ENCODE results near the gene GRB7.

GRB7 gene

DNA sequence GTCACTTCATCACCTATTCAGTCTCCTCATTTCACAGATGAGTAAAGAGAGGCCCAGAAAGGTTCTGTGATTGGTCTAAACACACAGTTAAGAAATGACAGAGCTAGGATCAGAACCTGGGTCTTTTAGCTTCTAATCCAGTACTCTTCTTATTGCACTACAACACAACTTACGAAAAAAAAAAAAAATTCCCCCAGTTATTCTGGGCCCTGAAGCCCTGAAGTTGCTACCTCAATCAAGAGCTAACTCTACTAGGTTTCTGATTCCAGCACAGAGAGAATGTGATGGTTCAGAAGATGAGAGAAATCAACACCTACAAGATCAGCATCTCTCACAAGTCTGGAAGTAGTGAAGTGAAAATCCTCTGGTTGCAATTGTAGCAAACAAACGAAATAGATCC is 37.3 kb downstream of the GRB7 start:
- DNase-seq, result no peak

DNA sequence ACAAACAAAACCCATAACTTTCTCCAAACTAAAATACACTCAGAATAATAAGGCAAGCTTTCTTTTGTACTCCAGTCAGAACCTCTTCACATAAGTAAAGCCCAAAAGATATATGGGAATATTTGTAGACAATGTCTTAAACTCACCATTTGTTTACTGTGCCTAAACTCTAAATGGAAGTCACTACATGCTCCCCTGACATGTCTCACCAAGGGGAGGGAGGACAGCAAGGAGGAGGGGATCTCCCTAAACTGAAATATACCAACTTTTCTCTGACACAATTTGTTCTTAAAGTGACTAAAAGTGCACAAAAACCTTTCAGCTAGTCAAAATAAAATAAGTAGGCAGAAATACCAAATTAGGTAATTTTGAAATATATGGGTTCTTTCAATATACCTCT is 38.5 kb downstream of the GRB7 start:
- no peak for DNase-seq

DNA sequence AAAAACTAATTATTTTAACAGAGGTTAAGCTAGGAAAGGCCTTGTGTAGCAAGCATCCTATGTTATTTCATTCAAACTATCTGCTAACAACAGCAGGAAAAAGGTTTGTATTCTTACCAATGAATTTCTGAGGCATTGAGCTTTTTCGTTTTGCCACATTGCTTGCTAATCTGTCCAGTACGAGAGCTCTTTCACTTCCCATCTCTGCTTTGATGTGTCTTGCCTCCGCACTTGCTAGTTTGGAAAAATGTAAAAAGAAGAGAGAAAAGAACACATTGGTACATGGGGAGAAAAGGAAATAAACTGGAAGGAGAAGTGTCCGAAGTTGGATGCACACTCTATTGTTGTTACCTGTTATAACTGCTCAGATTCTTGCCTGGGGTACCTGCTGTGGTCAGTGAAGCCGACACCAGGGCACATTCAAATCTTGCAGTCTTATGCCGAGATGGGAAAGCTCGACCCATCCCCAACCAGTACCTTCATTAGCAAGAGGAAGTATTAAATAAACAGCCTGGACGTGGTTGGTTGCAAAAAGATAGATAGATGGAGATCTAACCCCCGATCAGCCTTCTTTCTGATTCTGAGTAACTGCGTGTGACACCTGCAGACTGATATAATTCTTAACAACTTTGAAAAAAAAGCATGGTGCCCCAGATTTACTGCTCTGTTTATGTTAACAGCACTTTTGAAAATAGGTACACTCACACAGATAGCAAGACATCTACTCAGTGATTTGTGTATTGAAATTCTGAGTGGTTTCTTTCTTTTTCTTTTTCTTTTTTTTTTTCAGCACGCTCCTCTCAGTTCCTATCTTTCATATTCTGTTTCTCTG is 40.0 kb downstream of the GRB7 start:
- DNase-seq, result no peak

DNA sequence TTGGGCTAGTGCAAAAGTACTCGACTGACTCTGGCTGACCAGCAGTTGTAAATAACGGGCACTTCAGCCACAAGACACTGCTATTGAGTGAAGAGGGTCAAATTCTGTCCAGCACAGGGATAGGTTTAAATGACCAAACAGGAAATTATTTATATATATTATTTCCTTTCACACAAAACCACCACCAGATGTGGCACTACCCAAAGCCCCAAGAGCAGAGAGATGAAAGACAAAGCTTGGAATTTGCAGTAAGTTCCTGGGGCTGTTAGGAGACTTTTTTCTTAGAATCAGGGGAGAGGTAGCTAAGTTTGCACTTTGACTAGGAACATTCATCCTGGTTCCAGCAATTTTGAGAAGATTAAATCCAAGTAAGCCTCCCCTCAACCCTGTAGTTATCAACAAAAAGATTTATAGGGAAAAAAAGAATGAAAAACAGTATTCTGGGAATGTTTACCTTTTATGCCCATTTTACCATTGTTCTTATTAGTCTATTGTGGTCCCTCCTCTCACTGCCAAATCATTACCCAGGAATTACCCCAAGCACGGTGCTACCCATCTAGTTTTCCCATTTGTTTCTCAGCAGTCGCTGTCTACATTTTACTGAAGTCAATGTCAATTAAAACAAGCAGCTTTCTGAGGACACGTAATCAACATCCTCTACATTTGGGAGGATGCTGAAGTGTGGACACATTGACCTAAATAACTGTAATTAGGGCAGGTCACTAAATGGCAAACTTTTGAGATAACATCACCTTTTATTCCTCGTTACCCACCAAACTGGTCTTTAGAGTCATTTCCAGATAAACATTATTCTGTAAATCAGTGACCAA is 43.5 kb downstream of the GRB7 start:
- no peak for DNase-seq

DNA sequence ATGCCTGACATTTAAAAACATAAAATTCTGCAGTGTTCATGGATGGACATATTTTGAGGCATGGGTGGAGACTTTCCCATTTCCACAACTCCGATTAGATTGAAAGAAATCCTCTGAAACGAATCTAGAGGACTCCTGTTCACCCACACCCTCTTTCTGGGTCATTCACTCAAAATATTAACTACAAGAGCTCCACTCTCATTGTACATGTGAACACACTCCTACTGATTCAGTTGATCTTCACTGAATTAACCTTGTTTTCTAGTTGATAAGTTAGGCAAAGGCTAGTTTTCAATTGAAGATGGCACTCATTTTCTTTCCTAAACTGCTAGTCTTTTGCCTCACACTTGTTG is 44.1 kb downstream of the GRB7 start:
- no peak for DNase-seq

DNA sequence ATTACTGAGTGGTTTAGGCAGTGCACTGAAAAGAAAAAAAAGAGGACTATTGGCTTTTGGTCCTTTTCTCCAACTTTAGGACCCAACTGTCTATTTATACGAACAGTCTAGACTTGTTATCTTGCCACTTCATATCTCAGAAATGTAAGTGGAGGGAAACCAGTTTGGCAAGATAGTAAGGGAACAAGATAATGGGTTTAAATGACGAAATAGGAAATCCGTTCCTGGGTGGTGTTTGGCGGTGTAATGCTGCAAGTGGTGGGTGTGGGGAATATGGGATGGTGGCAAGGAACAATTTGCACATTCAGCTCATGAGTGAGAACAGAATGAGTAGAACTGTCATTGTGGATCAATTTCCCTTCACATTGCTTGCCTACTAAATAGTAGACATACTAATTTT is 44.7 kb downstream of the GRB7 start:
- no peak for DNase-seq

DNA sequence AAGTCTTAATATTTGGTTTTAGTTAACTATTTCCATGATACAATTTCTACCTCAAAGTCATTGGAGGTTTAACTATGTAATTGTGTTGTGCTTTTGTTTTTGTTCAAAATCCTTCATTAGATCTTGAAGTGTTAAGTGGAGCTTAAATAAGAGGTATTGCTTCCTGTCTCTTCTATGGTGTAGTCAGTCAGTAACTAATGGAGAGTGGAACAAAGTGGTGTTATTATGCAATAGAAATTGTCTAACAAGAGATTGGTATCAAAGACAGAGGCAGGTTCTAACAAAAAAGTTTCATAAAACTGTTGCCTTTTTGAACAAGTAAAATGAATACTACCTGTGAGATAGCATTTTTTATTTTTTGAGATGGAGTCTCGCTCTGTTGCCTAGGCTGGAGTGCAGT is 45.2 kb downstream of the GRB7 start:
- no peak for DNase-seq

DNA sequence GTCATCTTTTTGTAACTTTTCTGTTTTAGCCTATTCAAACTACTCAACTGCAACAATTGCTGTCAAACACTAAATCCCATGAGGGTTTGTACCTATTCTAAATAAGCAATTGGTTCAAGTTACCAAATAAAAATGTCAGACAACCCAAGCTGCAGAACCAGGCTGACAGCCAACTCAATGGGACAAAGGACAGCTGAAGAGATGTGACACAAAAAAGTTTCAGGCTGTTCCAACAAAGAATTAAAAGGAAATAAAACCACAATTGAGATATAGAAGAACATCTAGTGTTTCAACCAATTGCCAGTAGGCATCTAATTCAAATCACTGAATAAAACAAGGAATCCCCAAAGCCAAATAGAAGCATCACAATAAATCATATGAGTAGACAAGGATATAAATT is 49.3 kb downstream of the GRB7 start:
- DNase-seq, result no peak

DNA sequence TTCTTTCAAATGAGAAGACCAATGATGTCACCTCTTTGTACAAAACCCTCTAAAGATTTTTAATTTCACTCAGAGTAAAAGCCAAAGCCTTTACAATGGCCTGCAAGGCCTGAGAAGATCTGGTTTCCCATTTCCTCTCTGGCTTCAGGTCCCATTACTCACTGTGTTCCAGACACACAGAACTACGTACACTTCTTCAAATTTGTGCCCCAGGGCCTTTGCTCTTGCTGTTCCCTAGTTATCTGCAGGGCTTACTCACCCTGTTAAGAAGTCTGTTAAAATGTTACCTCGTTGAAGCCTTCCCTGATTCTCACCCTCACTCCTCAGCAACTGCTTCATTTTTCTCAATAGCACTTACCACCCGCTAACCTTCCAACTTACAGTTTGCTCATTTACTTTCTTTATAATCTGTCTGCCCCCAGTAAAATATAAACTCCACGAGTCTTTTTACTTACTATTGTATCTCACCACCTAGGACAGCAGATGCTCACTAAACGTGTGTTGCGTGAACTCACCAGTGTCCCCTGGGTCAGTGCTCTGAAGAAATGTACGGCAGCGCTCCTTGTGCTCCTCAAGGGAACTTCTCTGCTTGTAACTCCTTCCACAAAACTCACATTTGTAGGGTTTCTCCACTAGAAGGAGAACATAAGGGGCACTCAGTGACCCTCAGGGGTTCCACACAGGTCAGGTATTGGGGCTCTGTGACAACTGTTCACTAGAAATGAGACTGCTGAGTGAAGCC is 50.2 kb downstream of the GRB7 start:
- DNase-seq, result no peak

DNA sequence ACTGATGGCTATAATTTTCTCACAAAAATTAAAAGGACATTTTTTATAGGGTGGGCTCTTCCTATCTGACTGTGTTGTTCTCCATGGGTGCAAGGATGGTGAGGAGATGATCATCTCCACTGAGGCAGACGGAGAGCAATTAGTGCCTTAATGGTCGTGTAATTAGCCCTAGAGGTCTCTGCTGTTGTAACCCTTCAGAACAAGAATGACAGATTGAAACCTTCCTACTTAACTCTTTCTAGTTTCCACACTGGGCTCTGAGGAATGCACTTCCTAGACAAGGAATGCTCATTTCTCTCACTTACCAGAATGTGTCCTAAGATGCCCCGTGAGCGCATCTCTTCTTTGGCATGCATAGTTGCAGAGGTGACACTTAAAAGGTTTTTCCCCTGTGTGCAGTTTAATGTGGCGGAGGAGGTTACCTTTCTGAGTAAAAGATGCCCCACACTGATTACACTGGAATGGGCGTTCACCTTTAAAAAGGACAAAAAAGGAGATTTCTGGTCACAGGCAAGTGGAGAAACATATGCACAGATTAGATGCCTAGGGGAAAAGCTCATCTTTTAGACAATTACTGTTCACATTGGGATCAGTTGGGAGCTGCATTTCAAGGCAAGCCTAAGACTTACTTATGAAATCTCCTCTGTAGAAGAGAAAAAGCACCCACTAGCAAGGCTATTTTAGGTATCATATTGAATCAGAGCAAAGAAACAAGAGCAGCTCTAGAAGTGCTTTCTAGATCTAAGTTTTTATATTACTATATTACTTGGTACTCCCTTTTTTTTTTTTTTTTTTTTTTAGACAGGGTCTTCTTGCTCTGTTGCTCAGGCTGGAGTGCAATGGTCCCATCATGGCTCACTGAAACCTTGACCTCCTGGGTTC is 53.6 kb downstream of the GRB7 start:
- DNase-seq, result no peak

DNA sequence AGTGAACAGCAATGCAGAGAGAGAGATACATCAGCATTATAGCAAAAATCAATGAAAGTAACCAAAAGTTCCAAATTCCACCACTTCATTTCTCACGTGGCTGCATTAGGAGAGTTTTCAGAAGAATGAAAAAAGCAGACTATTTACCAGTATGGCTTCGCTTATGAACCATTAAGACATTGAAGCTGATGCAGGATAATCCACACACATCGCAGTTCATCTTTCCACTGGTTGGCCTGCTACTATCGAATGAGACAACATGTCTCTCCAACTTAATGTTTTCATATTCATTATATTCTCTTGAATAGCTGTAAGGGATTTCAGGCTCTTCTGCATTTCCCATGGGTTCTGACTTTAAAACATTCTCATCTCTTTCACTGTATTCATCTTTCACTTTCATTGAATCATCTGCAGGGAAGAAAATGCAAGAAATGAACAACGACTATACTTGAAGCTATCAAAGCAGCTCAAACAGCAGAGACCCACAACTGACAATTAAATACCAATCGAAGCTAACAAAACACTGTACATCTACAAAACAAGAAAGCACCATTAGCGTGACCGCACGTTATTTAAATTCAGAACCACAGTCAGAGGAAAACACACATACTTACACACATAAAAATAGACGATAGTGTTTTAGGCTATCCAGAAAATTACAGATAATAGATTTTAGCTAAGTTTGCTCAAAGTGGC is 54.9 kb downstream of the GRB7 start:
- no peak for DNase-seq

DNA sequence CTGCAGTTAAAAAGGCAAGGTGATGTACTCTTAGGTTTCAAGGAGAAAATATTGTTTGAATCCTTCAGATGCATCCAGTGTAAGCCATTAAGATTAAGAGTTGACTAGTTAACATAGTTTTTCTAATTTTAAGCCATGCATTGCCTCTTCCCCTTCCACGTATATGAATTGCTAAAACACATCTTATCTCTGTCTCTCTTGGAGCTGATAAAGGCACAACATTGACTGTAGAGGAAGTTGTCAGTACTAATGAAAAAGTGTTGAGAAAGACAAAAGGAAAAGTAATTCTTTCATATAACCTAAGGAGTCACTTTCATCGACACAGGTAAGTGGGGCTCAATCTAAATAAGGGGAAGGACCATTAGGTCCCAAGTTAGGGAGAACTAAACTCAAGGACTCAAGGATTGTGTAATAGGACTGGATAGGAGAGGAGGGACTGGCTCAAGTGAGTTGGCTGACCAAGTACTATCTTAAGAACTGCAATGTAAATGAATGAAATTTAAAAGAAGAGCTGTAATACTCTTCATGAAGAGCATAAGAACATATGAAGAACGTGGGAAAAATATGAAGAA is 55.6 kb downstream of the GRB7 start:
- DNase-seq, result no peak

DNA sequence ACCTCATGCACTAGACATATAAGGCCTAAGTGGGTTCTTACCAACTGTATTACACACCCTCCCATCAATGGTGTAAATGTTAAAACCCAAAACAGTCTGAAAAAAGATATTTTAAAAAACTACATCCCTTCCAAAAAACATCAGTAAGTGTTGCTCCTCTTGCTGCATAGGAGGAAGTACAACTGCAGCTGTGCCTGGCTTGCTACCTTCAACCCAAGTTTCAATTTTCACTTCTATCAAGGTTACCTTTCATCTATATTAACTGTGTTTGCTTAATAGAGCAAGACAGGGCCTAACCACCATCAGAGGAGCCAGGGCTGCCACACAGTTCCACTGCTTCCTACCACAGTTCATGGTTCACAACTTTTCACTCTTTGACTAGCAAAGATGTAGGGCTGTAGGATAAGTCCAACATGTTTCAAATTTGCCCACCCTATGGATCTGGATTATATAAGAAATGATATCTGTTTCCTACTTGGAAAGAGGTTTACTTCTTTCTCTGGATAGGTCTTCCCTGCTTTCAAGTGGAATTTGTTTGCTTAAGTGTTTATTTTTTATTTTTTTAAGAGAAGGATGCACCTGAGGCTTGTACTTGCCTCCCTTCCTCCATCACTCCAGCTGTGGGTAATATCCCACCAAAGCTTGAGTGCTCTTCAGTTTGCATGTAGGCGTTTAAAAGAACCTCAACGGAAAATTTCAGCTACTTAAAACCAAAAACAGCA is 56.7 kb downstream of the GRB7 start:
- no peak for DNase-seq
